Loucy (cell line): ENCODE measurements around the gene HNF4A.

Source experiments
- H2AFZ ChIP-seq: fragments of 200-600 bp; sonication (generic); 2 replicates; pipeline ENCODE4 v1.6.0; 2016; ENCODE audit warnings: antibody characterized with exemption, mild to moderate bottlenecking, low read length, moderate library complexity
- H3F3A ChIP-seq: fragments of 200-600 bp; 2 replicates; pipeline ENCODE4 v1.6.0; 2016; ENCODE audit warnings: antibody characterized with exemption, low read depth, mild to moderate bottlenecking
- H3K27me3 ChIP-seq: fragments of 200-600 bp; sonication (generic); 2 replicates; pipeline ENCODE4 v1.6.1; 2014; ENCODE audit warnings: low read length, mild to moderate bottlenecking; ENCODE audit not compliant: insufficient read depth, poor library complexity, severe bottlenecking
- H3K36me3 ChIP-seq: fragments of 200-600 bp; sonication (generic); 2 replicates; pipeline ENCODE4 v1.6.1; 2016; ENCODE audit warnings: low read length; ENCODE audit not compliant: insufficient read depth
- H3K4me1 ChIP-seq: fragments of 200-600 bp; sonication (generic); 2 replicates; pipeline ENCODE4 v1.5.1; 2014; ENCODE audit warnings: low read length, mild to moderate bottlenecking; ENCODE audit not compliant: insufficient read depth, poor library complexity, severe bottlenecking
- H3K4me2 ChIP-seq: fragments of 200-600 bp; sonication (generic); 2 replicates; pipeline ENCODE4 v1.6.0; 2014; ENCODE audit warnings: antibody characterized with exemption, low read length, low read depth, mild to moderate bottlenecking; ENCODE audit not compliant: poor library complexity, severe bottlenecking
- H3K4me3 ChIP-seq: fragments of 200-600 bp; sonication (generic); 2 replicates; pipeline ENCODE4 v1.5.1; 2014; ENCODE audit warnings: low read length, mild to moderate bottlenecking, mixed read lengths; ENCODE audit not compliant: poor library complexity, severe bottlenecking
- H3K79me2 ChIP-seq: fragments of 200-600 bp; sonication (generic); 2 replicates; pipeline ENCODE4 v1.6.1; 2014; ENCODE audit warnings: low read length; ENCODE audit not compliant: insufficient read depth
- H3K9ac ChIP-seq: fragments of 200-600 bp; sonication (generic); 2 replicates; pipeline ENCODE4 v1.6.0; 2014; ENCODE audit warnings: mild to moderate bottlenecking, low read depth, low read length, moderate library complexity; ENCODE audit not compliant: poor library complexity, severe bottlenecking
- H3K9me2 ChIP-seq: fragments of 200-600 bp; sonication (generic); replicated peaks from 2 replicates; pipeline ENCODE4 v1.6.1; 2016; ENCODE audit warnings: low read depth, low read length, mixed read lengths
- H3K9me3 ChIP-seq: fragments of 200-600 bp; sonication (generic); 2 replicates; pipeline ENCODE4 v1.6.1; 2014; ENCODE audit warnings: mild to moderate bottlenecking, antibody characterized with exemption, low read length, low read depth; ENCODE audit not compliant: insufficient read depth
- H4K20me1 ChIP-seq: fragments of 200-600 bp; sonication (generic); 2 replicates; pipeline ENCODE4 v1.6.0; 2014; ENCODE audit warnings: antibody characterized with exemption, low read length, mild to moderate bottlenecking; ENCODE audit not compliant: insufficient read depth, poor library complexity, severe bottlenecking
- CTCF ChIP-seq: fragments of 200-600 bp; sonication (generic); conservative IDR thresholded peaks from 2 replicates; pipeline ENCODE4 v1.5.1; 2014; ENCODE audit warnings: mild to moderate bottlenecking, antibody characterized with exemption, low read length
- EZH2phosphoT487 ChIP-seq: fragments of 200-600 bp; IDR thresholded peaks from 2 replicates; pipeline ENCODE4 v1.6.1; 2018; ENCODE audit warnings: antibody characterized with exemption, mild to moderate bottlenecking, moderate library complexity, borderline replicate concordance

HNF4A gene

GRCh38 chr20:44447827-44448419 is 92.4 kb downstream of the HNF4A start:
- H3K36me3 ChIP-seq = no peaks in the 10 kb centered on the region
- H2AFZ ChIP-seq = no peak overlapping the region
- no peaks in the 10 kb centered on the region for H3K9me3 ChIP-seq
- H3K4me2 ChIP-seq = no peak overlapping the region
- H3K27me3 ChIP-seq = no peaks in the 10 kb centered on the region
- no peaks in the 10 kb centered on the region for H3K9me2 ChIP-seq
- no peaks in the 10 kb centered on the region for H3F3A ChIP-seq
- no peaks in the 10 kb centered on the region for H3K4me1 ChIP-seq
- TF ChIP-seq CTCF (no peak), EZH2phosphoT487 (no peak)
- H3K79me2 ChIP-seq = no peaks in the 10 kb centered on the region
- H3K4me3 ChIP-seq = no peak overlapping the region
- H4K20me1 ChIP-seq = no peaks in the 10 kb centered on the region
- no peak overlapping the region for H3K9ac ChIP-seq

GRCh38 chr20:44448753-44449546 is 93.5 kb downstream of the HNF4A start:
- H3K79me2 ChIP-seq = no peaks in the 10 kb centered on the region

GRCh38 chr20:44449864-44450263 is 94.4 kb downstream of the HNF4A start:
- Histone ChIP-seq H3K79me2 (no peaks in the 10 kb centered on the region), H3K9ac (no peak overlapping the region), H3F3A (no peaks in the 10 kb centered on the region), H2AFZ (no peak overlapping the region), H3K4me1 (no peaks in the 10 kb centered on the region), H3K4me2 (no peak overlapping the region), H3K4me3 (no peak overlapping the region), H3K27me3 (no peaks in the 10 kb centered on the region), H3K36me3 (no peaks in the 10 kb centered on the region), H3K9me3 (no peaks in the 10 kb centered on the region), H3K9me2 (no peaks in the 10 kb centered on the region), H4K20me1 (no peaks in the 10 kb centered on the region)
- TF ChIP-seq EZH2phosphoT487 (no peak), CTCF (no peak)

More at GRCh38 chr20:44448753-44449546, 93.5 kb downstream of the HNF4A start:
- Histone ChIP-seq H3K27me3 (no peaks in the 10 kb centered on the region), H3K9me2 (no peaks in the 10 kb centered on the region), H3K4me1 (no peaks in the 10 kb centered on the region), H3K4me3 (no peak overlapping the region), H3K4me2 (no peak overlapping the region), H4K20me1 (no peaks in the 10 kb centered on the region), H3K36me3 (no peaks in the 10 kb centered on the region), H3K9ac (no peak overlapping the region), H3K9me3 (no peaks in the 10 kb centered on the region), H2AFZ (no peak overlapping the region), H3F3A (no peaks in the 10 kb centered on the region)
- TF ChIP-seq CTCF (peak; percentile 73), EZH2phosphoT487 (no peak)
